Measurements from ENCODE around the gene ANXA10. TPM values are rescaled to one million over a fixed set of nuclear protein-coding genes. Genes with fewer than 3 reads are reported as not detected.
"Not testable (repeated sequence)": the region's sequence is repeated elsewhere in the genome, so short reads cannot be mapped to it uniquely, and the experiment has no call there.

ANXA10 gene
- total RNA-seq, 1 donor from 2014 or later, result not detected

DNA sequence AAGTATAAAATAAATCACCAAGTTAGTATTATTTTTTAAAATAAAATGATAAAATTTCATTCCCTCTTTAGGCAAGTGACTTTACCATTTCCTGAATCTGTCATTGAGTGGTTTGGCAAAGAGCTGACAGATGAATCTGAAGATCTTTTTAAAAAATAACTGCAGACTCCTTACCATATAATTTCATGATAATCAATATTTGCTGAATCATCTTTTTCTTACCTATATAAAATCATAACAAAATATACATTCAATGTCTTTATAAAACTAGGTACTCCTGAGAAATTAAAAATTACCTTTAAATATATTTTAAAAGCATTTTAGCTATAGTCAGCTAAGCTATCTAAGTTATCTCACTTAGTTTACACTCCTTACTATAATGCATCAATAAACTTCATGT is 17.2 kb downstream of the ANXA10 start:
- no peak for DNase-seq (ENCODE audit: low spot score, unreplicated experiment)
- Mint-ChIP-seq H3K27me3 (no peaks in the 10 kb centered on the region), H3K27ac (no peak overlapping the region), H3K9me3 (ENCODE audit: low read depth) (peaks cover 9% of the 10 kb centered on the region), H3K4me3 (ENCODE audit: low read depth) (no peak overlapping the region), H3K4me1 (ENCODE audit: low read depth) (peaks cover 3% of the 10 kb centered on the region), H3K36me3 (ENCODE audit: insufficient read depth) (no peaks in the 10 kb centered on the region)
- TF ChIP-seq, protein P1, sequence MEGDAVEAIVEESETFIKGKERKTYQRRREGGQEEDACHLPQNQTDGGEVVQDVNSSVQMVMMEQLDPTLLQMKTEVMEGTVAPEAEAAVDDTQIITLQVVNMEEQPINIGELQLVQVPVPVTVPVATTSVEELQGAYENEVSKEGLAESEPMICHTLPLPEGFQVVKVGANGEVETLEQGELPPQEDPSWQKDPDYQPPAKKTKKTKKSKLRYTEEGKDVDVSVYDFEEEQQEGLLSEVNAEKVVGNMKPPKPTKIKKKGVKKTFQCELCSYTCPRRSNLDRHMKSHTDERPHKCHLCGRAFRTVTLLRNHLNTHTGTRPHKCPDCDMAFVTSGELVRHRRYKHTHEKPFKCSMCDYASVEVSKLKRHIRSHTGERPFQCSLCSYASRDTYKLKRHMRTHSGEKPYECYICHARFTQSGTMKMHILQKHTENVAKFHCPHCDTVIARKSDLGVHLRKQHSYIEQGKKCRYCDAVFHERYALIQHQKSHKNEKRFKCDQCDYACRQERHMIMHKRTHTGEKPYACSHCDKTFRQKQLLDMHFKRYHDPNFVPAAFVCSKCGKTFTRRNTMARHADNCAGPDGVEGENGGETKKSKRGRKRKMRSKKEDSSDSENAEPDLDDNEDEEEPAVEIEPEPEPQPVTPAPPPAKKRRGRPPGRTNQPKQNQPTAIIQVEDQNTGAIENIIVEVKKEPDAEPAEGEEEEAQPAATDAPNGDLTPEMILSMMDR (IDR thresholded peaks at IDR 0.05; ENCODE audit: unreplicated experiment), result no peak

DNA sequence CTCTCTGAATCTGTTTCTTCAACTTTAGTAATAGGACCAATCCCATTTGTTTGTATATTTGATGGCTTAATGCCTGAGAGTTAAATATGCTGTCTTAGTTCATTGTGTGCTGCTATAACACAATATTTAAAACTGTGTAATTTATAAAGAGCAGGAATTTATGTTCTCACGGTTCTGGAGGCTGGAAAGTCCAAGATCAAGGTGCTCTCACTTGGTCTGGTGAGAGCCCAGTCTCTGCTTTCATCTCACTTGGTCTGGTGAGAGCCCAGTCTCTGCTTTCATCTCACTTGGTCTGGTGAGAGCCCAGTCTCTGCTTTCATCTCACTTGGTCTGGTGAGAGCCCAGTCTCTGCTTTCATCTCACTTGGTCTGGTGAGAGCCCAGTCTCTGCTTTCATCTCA is 20.7 kb downstream of the ANXA10 start:
- not testable (repeated sequence) for H3K4me3 Mint-ChIP-seq (ENCODE audit: low read depth); H3K9me3 Mint-ChIP-seq (ENCODE audit: low read depth); H3K4me1 Mint-ChIP-seq (ENCODE audit: low read depth); H3K27ac Mint-ChIP-seq; H3K36me3 Mint-ChIP-seq (ENCODE audit: insufficient read depth); DNase-seq (ENCODE audit: low spot score, unreplicated experiment); H3K27me3 Mint-ChIP-seq

DNA sequence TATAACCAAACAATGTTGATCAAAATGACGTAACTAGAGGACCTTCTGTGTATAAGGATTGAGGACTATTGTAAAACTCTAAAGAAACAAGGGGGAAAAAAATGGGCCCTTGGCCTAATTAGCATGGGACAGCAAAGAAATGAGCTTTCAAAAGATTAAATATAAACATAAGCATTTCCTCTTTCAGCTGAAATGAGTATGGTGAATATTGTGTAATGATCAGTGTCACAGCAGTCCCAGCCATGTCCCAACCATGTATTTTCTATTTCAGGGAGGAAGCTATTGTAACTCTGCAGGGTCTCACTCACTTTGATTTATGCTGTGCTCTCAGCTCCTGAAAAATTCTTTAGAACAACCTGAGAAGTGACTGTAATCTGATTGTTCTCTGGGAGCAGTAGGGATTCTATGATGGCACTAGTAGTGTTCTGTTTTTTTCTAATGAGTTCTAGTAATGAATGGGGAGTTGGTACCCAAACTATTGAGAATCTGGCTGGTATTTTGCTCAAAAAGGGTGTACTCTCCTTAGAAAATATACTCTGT is 25.8 kb downstream of the ANXA10 start:
- Mint-ChIP-seq H3K4me1 (ENCODE audit: low read depth) (no peaks in the 10 kb centered on the region), H3K4me3 (ENCODE audit: low read depth) (no peak overlapping the region), H3K27me3 (no peaks in the 10 kb centered on the region), H3K9me3 (ENCODE audit: low read depth) (peaks cover 9% of the 10 kb centered on the region), H3K27ac (no peak overlapping the region), H3K36me3 (ENCODE audit: insufficient read depth) (no peaks in the 10 kb centered on the region)
- DNase-seq (ENCODE audit: low spot score, unreplicated experiment), result no peak
- TF ChIP-seq, protein P1 (IDR thresholded peaks at IDR 0.05; ENCODE audit: unreplicated experiment), result no peak

DNA sequence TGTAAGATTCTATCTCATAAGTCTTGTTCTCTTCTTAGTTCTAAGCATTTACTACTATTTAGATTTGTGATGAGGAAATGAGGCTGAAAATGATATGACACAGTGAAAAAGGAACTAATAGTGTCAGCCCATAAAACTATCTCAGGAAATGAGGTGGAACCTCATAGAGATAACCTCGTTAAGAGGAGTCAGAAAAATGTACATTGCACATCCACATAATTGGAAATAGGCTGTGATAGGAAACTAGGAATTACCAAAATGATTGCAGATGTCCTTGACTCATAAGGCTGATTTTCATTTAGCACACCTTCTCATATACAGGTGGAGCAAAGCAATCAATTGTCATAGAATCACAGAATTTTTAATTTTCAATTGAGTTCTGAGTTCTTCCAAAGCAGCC is 26.8 kb downstream of the ANXA10 start:
- no peak for DNase-seq (ENCODE audit: low spot score, unreplicated experiment)
- Mint-ChIP-seq H3K9me3 (ENCODE audit: low read depth) (peaks cover 9% of the 10 kb centered on the region), H3K4me3 (ENCODE audit: low read depth) (no peak overlapping the region), H3K36me3 (ENCODE audit: insufficient read depth) (no peaks in the 10 kb centered on the region), H3K4me1 (ENCODE audit: low read depth) (no peaks in the 10 kb centered on the region), H3K27me3 (no peaks in the 10 kb centered on the region), H3K27ac (no peak overlapping the region)
- TF ChIP-seq, protein P1 (IDR thresholded peaks at IDR 0.05; ENCODE audit: unreplicated experiment), result no peak

DNA sequence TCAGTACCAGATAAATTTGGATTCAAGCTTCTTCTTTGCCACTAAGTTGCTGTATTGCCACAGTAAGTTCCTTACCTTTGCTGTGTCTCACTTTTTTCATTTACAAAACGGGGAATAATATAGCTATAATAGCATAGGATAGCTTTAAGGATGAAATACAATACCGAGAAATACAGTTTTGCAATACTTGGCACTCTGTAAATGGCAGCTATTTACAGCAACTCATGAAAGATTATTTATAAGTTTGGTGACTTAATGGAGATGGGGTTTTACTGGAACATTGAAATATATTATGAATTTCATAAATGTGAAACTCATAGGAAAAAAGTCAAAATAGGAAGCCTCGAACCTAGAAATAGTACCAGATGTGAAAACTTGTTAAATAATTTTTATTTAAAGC is 27.6 kb downstream of the ANXA10 start:
- H3K4me1 Mint-ChIP-seq (ENCODE audit: low read depth), result no peaks in the 10 kb centered on the region
- H3K9me3 Mint-ChIP-seq (ENCODE audit: low read depth), result peaks cover 6% of the 10 kb centered on the region
- no peaks in the 10 kb centered on the region for H3K27me3 Mint-ChIP-seq
- no peak overlapping the region for H3K4me3 Mint-ChIP-seq (ENCODE audit: low read depth)
- H3K36me3 Mint-ChIP-seq (ENCODE audit: insufficient read depth), result no peaks in the 10 kb centered on the region
- TF ChIP-seq, protein P1 (IDR thresholded peaks at IDR 0.05; ENCODE audit: unreplicated experiment), result no peak
- DNase-seq (ENCODE audit: low spot score, unreplicated experiment), result no peak
- H3K27ac Mint-ChIP-seq, result no peak overlapping the region

DNA sequence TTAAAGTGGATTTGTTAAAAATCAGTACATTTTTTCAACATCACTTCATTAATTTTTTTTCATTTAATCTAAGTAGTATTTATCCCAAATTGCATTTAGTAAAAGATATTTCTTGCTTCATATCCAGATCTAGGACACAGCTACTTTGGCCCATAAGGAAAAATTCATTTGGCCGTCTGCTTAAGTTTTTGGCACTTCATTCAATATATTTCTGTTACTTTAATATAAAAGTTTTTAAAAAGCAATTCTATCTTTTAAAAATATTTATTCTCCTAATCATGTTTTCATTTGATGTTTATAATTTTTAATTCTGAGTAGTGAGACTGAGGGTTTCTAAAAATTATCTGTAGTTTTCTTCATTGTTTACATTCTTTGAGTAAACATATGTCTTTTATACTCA is 28.5 kb downstream of the ANXA10 start:
- Mint-ChIP-seq H3K27ac (no peak overlapping the region), H3K36me3 (ENCODE audit: insufficient read depth) (no peaks in the 10 kb centered on the region), H3K4me1 (ENCODE audit: low read depth) (no peaks in the 10 kb centered on the region), H3K27me3 (no peaks in the 10 kb centered on the region), H3K4me3 (ENCODE audit: low read depth) (no peak overlapping the region), H3K9me3 (ENCODE audit: low read depth) (peaks cover 6% of the 10 kb centered on the region)
- no peak for DNase-seq (ENCODE audit: low spot score, unreplicated experiment)
- TF ChIP-seq, protein P1 (IDR thresholded peaks at IDR 0.05; ENCODE audit: unreplicated experiment), result no peak
